GM18499 (cell line): ENCODE measurements around the gene WWOX.

ENCODE experiments used
- ATAC-seq: cut with Tn5 transposase; IDR thresholded peaks from one replicate; pipeline ENCODE4 v1.9.1; 2021; ENCODE audit warnings: moderate number of reproducible peaks; ENCODE audit not compliant: insufficient read depth, unreplicated experiment

Gene WWOX

GRCh38 chr16:79099716-79100115, 1000.3 kb downstream of the WWOX start:
- ATAC-seq: no peak

- no peak for ATAC-seq
Measured at GRCh38 chr16:79100447-79100846, 1001.0 kb downstream of the WWOX start.

- ATAC-seq: no peak
Measured at GRCh38 chr16:79101491-79101890, 1002.0 kb downstream of the WWOX start.

DNA sequence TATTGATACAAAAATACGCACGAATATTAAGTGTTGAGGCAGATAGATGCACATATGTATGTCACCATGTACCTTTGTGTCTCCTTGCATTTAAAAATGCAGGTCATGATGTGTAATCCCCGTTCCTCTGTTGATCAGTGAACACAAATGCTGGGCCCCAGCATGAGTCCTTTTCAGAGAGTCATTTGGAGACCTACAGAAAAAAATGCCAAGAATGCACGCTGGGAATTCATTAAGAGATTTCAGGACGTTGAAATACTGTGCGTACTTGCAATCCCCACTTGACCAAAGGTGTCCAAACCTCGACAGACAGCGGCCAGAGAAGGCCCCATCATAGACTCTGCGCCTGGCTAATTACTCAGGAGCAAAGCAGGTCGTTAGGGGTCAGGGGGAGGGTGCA, 1005.1 kb downstream of the WWOX start:
- no peak for ATAC-seq

GRCh38 chr16:79107301-79107700, 1007.8 kb downstream of the WWOX start:
- ATAC-seq: no peak

GRCh38 chr16:79109771-79110170, 1010.3 kb downstream of the WWOX start:
- ATAC-seq: no peak

DNA sequence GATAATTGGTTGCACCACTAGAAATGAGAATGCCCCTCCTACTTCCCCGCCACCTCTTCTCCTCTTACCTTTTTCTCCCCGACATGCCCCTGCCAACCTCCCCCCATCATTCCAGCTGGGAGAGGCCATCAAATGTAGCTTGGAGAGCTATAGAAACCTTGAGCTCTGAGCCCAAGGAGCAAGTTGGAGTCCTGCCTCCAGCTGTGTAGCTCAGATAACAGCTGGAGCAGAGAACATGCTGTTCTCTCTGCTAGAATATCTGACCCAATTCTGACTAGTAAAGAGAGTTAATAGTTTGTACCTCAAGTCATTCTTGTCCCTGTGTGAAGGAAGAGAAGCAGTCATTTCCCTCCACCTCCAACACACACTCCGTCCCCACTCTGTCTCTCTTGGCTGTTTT, 1010.8 kb downstream of the WWOX start:
- no peak for ATAC-seq

DNA sequence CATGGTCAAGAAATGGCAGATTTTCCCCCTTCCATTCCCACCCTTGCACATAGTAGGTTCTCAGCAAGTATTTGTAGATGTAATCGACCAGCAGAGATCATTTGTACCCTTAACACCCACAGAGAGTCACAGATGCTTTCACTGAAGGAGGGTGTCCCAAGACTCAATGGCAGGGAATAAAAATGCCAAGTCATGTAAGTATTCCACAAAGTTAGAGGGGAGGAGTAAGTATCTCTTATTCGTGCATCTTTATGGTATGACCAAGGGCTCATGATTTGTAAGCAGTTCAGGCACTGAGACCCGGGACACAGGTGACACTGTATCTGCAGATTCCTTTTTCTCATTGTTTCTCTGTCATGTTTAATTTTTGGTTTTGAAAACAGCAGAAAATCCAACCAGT, 1011.5 kb downstream of the WWOX start:
- ATAC-seq: no peak

DNA sequence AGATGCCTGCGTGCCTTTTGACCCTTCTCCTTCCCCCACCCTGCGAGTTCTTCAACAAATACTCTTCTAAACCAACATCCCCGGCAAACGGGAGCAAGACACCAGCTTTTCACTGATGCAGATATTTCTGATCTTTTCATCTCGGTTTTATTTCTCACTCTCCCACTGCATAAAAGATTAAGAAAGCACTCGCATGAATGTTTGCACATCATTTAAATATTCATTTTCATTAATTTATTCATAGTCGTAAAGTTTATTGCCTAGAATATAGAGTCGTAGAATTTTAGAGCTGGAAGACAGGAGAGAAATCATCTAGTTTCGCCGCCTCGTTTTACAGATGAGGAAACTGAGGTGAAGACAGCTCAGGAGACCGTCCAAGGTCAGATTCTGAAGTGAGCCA, 1013.0 kb downstream of the WWOX start:
- no peak for ATAC-seq

GRCh38 chr16:79113826-79114225, 1014.4 kb downstream of the WWOX start:
- no peak for ATAC-seq

GRCh38 chr16:79114759-79115158, 1015.3 kb downstream of the WWOX start:
- ATAC-seq: no peak

DNA sequence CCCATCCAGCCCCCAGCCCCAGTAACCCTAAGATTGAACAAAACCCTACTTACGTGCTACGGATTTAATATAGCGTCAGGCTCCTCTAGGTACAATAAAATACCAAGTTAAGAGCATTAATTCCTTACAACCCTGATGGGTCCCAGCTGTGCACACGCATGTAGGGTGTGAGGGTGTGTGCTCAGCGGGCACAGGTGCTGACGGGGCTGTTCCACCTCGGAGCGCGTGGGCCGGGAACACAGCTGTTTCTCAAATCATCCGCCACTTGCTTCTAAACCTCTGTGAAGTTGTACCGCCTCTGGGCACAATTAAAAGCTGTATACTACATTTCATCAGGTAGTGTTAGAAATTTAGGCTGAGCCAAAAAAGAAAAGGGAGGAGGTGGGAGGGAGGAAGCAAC, 1022.5 kb downstream of the WWOX start:
- ATAC-seq: no peak

GRCh38 chr16:79122343-79122742, 1022.9 kb downstream of the WWOX start:
- ATAC-seq: no peak

DNA sequence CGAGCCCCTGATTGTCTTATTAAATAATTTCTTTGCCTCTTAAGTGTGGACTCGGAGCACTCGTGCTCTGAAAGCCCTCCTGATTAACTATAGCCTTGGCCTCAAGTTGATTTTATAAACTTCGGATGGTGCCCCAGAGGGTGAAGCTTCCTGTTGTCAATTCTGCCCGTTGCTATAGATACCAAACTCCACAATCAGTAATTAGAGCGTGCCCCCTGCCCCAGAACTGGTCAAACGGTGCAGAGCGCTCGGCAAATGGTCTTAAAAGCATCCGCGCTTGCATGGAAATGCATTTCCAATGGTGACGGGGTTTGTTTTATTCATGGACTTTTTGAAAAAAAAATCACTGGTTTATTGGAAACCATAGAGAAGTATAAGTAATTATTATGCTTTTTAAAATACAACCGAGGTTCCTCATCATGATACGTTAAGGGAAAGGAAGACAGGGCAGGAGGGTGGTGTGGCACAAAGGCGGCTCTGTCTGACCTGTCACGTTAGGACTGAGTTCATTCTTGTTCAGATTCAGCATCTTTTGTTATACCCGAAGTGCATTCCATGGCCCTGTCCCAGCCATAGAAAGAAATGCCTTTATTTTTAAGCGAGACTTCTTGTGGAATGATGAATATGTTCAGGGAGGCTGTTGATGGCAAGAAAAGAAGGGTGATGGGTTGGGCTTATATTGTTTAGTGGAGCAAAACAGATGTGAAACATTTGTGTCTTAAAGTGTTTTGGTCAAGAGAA, 1024.7 kb downstream of the WWOX start:
- no peak for ATAC-seq

- ATAC-seq: no peak
Measured at GRCh38 chr16:79127766-79128165, 1028.3 kb downstream of the WWOX start.

GRCh38 chr16:79128706-79129105, 1029.3 kb downstream of the WWOX start:
- no peak for ATAC-seq

- no peak for ATAC-seq
Measured at GRCh38 chr16:79130616-79131015, 1031.2 kb downstream of the WWOX start.

DNA sequence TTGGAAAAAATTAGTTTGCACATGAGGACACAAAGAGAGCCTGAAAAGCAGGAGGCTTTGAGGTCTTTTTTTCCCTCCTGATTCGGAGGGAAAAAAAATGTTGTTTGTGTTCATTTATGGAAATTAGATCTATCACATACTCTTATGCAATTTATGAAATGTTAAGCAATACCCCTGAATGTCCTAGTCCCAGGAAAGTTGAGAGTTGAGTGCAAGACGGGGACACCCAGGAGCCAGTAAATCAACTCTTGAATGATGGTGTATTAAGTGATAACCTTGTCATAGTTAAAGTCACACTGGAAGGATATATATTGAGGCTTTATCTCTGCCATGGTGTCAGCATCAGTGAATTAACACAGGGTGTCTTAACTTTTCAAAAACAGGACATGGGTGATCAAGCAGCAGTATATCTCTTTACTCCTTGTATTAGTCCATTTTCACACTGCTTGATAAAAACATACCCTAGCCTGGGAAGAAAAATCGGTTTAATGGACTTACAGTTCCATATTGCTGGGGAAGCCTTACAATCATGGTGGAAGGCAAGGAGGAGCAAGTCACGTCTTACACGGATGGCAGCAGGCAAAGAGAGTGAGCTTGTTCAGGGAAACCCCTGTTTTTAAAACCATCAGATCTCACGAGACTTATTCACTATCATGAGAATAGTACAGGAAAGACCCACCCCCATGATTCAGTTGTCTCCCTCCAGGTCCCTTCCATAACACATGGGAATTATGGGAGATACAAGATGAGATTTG, 1032.0 kb downstream of the WWOX start:
- ATAC-seq: no peak

- no peak for ATAC-seq
Measured at GRCh38 chr16:79132701-79133100, 1033.2 kb downstream of the WWOX start.

GRCh38 chr16:79134300-79134699, 1034.8 kb downstream of the WWOX start:
- ATAC-seq: no peak

- no peak for ATAC-seq
Measured at GRCh38 chr16:79136955-79137354, 1037.5 kb downstream of the WWOX start.

DNA sequence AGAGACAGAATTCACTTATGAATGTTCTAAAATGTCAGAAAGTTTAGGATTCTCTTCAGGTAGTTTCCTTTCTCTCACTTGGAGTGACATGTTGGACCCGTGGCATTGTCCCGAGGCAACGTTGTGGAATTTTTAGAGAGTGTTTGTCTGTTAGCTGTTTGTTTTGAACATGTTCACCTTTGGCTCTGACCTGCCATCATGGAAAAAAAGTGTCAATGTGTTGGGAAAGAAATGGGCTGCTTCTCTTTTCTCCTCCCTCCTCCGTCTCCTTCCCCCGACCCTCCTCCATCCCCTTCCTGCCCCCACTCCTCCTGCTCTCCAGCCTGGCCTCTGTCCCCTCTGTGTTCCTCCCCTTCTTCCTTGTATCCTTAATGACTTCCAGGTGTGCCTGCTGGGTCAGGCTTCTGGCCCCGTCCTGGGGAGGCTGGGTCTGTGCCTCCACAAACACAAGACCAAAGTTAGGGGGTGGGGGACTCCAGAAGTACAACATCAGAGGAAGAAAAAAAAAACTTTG, 1038.0 kb downstream of the WWOX start:
- ATAC-seq: no peak
